Measurements from ENCODE around the gene TNNI2.
A peak's percentile ranks its signal among the peaks of the same experiment; 100 is the strongest.

TNNI2 gene

DNA sequence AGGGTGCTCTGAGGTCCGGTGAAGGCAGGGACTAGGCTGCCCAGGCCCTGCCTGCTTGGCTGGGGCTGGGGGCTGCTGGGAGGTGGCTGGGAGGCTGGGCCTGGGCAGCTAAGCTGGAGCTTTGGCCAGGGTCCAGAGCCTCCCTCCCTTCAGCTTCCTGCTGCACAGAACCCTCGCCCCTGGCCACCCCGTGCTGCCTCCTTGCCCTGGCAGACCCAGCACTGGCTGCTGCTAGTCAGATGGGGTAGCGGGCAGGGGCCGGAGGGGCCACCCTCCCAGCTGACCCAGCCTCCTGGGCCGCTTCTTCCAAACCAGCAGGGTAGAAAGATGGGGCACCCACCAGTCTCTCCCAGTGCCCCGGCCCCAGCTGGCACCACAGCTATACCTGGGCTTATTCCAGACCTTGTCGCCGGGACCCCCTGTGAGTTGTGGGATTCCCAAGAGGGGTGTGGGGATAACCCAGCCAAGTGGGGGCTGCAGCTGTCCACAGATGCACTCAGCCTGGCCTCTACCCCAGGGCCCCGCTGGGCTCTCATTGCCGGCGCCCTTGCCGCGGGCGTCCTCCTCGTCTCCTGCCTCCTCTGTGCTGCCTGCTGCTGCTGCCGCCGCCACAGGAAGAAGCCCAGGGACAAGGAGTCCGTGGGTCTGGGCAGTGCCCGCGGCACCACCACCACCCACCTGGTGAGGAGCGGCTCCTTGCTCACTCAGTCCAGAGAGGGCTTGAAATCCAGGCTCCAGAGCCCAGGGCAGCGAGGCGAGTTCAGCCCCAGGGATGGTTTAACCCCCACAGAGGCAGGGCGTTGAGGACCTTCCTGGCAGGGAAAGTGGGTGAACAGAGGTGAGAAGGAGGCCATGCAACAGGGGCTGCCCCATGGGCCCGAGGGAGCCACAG is 3.8 kb upstream of the TNNI2 start, which contains the start of gene SYT8:
Gene SYT8, plus strand, starts transcription at position 212 of the 892 bp plus-strand sequence. Its CDS starts 116 bp downstream, at position 328.
- DNase-seq (ENCODE audit: low read depth) = no peak

GRCh38 chr11:1835671-1836010 is 3.1 kb upstream of the TNNI2 start:
- DNase-seq (ENCODE audit: low read depth) = no peak

GRCh38 chr11:1836011-1836945 is 2.5 kb upstream of the TNNI2 start:
- no peak for DNase-seq (ENCODE audit: low read depth)

DNA sequence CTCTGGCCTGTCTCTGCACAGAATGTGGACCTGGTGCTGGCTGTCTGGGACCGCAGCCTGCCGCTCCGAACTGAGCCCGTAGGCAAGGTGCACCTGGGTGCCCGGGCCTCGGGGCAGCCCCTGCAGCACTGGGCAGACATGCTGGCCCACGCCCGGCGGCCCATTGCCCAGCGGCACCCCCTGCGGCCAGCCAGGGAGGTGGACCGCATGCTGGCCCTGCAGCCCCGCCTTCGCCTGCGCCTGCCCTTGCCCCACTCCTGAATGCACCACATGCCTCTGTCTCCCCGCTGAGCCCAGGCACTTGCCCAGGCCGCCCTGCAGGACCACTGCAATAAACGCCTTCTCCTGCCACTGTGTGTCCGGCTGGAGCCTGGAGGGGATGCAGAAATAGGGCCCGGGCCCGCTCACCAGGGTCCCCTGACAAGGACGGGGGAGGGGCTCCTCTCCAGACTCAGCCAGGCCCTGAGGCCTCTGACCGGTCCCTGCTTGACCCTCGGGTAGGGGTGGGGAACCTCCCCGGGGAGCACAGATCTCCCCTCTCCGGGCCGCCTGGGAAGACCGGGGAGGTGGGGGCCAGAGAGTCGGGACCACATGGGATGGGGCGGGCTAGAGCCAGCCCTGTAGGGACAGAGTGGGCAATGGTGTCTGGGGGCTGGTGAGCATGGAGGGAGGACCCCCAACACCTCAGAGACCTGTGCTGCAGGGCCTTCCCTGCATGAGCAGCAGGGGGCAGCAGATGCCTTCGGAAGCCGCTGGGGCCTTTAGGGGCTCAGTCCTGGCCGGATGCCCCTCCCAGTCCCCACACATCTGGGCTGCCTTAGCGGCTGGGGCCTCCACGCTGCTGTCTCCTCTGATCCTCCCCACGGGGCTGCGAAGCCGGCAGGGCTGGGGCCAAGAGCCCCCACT is 1.4 kb upstream of the TNNI2 start:
- peak; percentile 45 for DNase-seq (ENCODE audit: low read depth)

GRCh38 chr11:1838077-1838425 is 730 bp upstream of the TNNI2 start:
- no peak for DNase-seq (ENCODE audit: low read depth)

GRCh38 chr11:1839204-1839923 is 583 bp downstream of the TNNI2 start:
- no peak for DNase-seq (ENCODE audit: low read depth)

DNA sequence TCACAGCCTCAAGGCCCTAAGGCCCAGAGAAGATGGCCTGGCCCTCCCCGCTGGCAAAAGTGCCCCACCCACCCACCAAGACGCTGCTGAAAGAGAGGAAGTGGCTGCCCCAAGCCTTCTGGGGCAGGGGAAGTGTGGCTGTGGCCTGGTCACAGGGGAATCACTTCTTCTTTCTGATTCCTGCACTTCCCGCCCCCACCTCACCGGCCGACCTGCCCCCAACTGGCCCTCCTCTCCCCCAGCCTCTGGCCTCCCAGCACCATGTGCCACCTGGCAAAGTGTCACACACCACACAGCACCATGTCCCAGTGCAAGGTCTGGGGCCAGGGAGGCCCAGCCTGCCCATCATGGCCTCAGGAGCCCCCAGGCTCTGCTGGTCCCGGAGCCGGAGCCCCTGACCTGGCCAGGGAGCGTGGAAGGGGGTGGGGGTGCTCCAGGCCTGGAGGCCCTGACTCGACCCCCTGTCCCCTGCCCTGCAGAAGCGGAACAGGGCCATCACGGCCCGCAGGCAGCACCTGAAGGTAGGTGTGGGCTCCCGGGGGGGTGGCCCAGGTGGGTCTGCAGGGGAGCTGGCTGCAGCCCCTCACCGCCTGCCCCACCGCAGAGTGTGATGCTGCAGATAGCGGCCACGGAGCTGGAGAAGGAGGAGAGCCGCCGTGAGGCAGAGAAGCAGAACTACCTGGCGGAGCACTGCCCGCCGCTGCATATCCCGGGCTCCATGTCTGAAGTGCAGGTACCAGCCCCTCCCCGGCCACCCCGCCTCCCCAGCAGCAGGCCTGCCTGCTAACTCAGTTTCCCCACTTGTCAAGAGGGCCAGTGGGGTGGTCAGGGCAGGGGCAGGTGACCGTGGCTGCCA is 1.4 kb downstream of the TNNI2 start:
- no peak for DNase-seq (ENCODE audit: low read depth)

- DNase-seq (ENCODE audit: low read depth) = no peak
Observed at GRCh38 chr11:1840780-1841480, 2.1 kb downstream of the TNNI2 start.

DNA sequence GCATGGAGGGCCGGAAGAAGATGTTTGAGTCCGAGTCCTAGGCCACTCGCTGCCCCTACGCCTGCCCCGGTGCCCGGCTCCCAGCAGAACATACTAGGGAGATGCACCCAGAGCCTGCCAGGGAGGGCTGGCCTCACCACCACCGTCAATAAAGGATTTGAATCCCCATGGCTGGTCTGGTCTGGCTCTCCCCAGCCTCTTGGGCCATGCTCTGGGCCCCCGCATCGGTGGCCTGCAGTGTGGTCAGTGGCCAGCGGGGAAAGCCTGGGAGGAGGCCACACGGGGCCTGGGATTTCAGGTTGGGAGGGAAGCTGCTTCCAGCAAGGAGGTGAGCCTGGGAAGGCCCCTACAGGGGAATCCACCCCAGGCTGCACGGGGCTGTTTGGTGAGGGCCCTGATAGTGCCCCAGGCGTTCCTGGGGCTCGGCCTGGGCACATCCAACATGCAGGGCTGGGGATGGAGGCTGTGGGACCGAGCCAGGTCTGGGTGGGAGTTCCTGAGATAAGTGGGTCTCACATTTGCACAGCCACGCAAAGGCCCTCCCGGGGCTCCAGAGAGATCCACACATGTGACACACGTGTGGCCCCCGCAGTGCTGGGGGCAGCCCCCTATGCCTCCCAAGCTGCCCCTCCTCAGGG is 2.8 kb downstream of the TNNI2 start:
- DNase-seq (ENCODE audit: low read depth) = no peak

DNA sequence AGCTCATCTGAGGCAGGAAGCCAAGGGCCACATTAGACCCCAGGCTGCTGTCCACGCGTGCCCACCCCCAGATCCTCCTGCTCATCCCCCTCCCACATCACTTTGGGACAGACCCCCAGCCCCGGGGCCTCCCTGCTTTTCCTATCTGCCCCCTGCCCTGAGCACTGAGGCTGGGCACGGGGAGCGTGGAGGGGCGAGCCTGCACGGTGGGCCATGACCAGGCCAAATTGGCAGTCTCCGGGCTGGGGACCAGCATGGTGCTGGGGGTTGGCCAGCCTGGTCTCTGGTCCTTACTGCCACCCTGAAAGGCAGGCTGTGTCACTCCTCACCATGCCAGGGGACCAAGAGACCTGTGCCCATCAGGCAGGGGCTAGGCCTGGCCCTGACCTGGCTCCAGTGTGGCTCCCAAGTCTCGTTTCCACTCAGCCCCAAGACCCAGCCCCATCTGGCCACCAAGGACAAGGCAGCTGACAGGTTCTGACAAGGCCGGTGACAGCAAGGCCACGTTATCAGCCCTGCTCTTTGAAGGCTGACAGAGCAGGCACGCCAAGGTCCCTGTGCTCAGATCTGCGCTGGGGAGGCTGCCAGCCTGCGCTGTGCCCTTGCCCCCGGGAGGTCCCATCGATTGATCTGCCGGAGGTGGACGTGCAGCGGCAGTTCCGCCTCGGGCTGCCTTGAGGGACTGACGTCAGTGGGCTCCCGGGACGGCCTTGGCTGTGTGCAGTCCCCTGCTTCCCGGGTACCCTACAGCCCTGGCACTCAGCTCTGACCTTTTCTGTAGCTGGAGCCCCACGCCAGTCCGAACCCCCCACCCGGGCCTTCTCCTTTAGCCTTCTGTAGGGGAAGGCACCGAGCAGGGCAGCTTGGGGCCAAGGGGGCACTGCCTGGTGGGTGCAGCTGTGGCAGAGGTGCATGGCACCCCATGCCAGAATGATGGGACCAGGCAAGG is 3.6 kb downstream of the TNNI2 start:
- no peak for DNase-seq (ENCODE audit: low read depth)

DNA sequence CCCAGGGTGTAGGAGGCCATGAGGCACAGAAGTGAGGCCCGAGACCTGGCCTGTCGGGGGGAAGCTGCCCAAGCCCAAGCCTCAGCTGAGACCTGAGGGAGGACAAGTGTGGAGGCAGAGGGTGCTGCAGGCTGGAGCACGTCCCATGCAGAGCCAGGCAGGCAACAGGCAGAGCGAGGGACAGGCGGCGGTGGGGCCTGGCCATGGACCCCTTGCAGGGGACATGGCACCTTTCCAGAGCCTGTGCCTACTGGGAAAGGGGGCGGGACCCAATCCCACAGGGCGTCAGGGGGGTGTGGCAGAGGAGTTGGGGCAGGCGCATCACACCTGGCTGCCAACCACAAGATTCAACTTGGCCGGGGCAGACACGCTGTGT is 4.3 kb downstream of the TNNI2 start:
- no peak for DNase-seq (ENCODE audit: low read depth)

- DNase-seq (ENCODE audit: low read depth) = no peak
Observed at GRCh38 chr11:1843796-1844195, 5.0 kb downstream of the TNNI2 start.

- DNase-seq (ENCODE audit: low read depth) = no peak
Observed at GRCh38 chr11:1844221-1845094, 5.7 kb downstream of the TNNI2 start.

DNA sequence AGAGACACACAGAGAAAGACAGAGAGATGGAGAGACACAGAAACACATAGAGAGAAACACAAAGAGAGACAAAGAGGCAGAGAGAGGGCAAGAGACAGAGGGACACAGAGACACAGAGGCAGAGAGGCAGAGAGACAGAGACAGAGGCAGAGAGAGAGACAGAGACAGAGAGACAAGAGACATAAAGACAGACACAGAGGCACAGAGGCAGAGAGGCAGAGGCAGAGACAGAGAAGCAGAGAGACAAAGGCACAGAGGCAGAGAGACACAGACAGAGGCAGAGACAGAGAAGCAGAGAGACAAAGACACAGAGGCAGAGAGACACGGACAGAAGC is 6.3 kb downstream of the TNNI2 start:
- no peak for DNase-seq (ENCODE audit: low read depth)

GRCh38 chr11:1845561-1846452 is 7.0 kb downstream of the TNNI2 start:
- DNase-seq (ENCODE audit: low read depth) = no peak

DNA sequence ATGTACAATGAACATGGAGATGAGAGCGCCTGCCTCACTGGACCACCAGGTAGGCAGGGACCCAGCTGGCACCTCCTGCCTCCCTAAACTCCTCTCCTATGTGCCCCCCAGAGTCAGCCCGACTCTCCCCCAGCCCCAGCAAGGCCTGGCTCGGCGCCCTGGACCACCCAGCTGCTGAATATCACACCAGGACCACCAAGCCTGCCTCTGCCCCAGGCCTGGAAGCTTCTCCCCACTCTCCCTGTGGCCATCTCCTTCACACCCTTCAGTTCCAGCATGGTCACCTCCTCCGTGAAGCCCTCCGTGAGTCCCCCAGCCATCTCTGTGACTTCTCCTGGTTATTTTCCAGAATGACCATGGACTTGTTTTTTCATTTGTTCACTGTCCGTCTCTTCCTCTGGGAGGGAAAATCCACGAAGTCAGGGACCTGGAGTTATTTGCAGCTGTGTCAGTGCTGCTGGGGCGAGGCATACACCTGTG is 7.7 kb downstream of the TNNI2 start:
- DNase-seq (ENCODE audit: low read depth) = no peak
